Measurements from ENCODE around the gene TNFSF15.

TNFSF15 gene

GRCh38 chr9:114805670-114806525 lies at the start of gene TNFSF15:
TSS of gene TNFSF15 (minus strand) at chr9:114806039. CDS start at chr9:114806012, 27 bp downstream.
- peak in 1 of 2 experiments; percentile 12 for DNase-seq

- no peak for DNase-seq
These were observed 49.6 kb upstream of the TNFSF15 start for GRCh38 chr9:114855488-114855887.

- no peak for DNase-seq
These were observed 49.0 kb upstream of the TNFSF15 start for GRCh38 chr9:114854736-114855355.

- DNase-seq, result no peak
These were observed 47.4 kb upstream of the TNFSF15 start for GRCh38 chr9:114853071-114853855.

- peak; percentile 81 to 86 for DNase-seq
These were observed 46.3 kb upstream of the TNFSF15 start for GRCh38 chr9:114852050-114852594.

GRCh38 chr9:114851306-114851705 lies 45.5 kb upstream of the TNFSF15 start:
- peak; percentile 18 to 30 for DNase-seq

- no peak for DNase-seq
These were observed 45.0 kb upstream of the TNFSF15 start for GRCh38 chr9:114850871-114851270.

GRCh38 chr9:114849450-114849849 lies 43.6 kb upstream of the TNFSF15 start:
- DNase-seq, result no peak

GRCh38 chr9:114847492-114848417 lies 41.9 kb upstream of the TNFSF15 start:
- no peak for DNase-seq

GRCh38 chr9:114845373-114845772 lies 39.5 kb upstream of the TNFSF15 start:
- no peak for DNase-seq

GRCh38 chr9:114844766-114845165 lies 38.9 kb upstream of the TNFSF15 start:
- no peak for DNase-seq

GRCh38 chr9:114837923-114838322 lies 32.1 kb upstream of the TNFSF15 start:
- no peak for DNase-seq

GRCh38 chr9:114836769-114837168 lies 30.9 kb upstream of the TNFSF15 start:
- no peak for DNase-seq

- DNase-seq, result no peak
These were observed 28.5 kb upstream of the TNFSF15 start for GRCh38 chr9:114834386-114834785.

- DNase-seq, result no peak
These were observed 24.7 kb upstream of the TNFSF15 start for GRCh38 chr9:114830546-114830945.

- DNase-seq, result no peak
These were observed 24.0 kb upstream of the TNFSF15 start for GRCh38 chr9:114829574-114830440.

GRCh38 chr9:114828303-114828650 lies 22.4 kb upstream of the TNFSF15 start:
- DNase-seq, result no peak

- DNase-seq, result no peak
These were observed 21.9 kb upstream of the TNFSF15 start for GRCh38 chr9:114827641-114828302.

- DNase-seq, result no peak
These were observed 20.6 kb upstream of the TNFSF15 start for GRCh38 chr9:114826431-114826830.

GRCh38 chr9:114825126-114825795 lies 19.4 kb upstream of the TNFSF15 start:
- DNase-seq, result no peak

Measured in AML-193 (cell line).